ENCODE data around the gene DNMT1. TPM values are rescaled to one million over a fixed set of nuclear protein-coding genes. Genes with fewer than 3 reads are reported as not detected.
A peak's percentile ranks its signal among the peaks of the same experiment; 100 is the strongest.
"Not testable (repeated sequence)": the region's sequence is repeated elsewhere in the genome, so short reads cannot be mapped to it uniquely, and the experiment has no call there.

The DNMT1 gene
- total RNA-seq, 1 experiment from 2014 or later = 259 TPM

GRCh38 chr19:10201176-10201575, 6.4 kb upstream of the DNMT1 start:
- H3K9me2 ChIP-seq (replicated peaks; ENCODE audit: low read length) = no peaks in the 10 kb centered on the region
- no peaks in the 10 kb centered on the region for H3K27me3 ChIP-seq (ENCODE audit: low read length)
- no peak overlapping the region for H3K4me2 ChIP-seq (ENCODE audit: low read length)
- no peaks in the 10 kb centered on the region for H3F3A ChIP-seq (ENCODE audit: low read length, unreplicated experiment)
- ATAC-seq (no peak), DNase-seq (no peak)
- no peaks in the 10 kb centered on the region for H3K79me2 ChIP-seq (ENCODE audit: low read length)
- BruUV-seq (replicated peaks) = no TSS peak
- no peak overlapping the region for H3K27ac ChIP-seq (ENCODE audit: low read length)
- TF ChIP-seq EZH2phosphoT487 (IDR thresholded peaks at IDR 0.05; ENCODE audit: borderline replicate concordance, low read length) (no peak), CTCF (conservative IDR thresholded peaks at IDR 0.05; ENCODE audit: low read depth, low read length) (no peak), EZH2 (IDR thresholded peaks at IDR 0.05; ENCODE audit: low read length, unreplicated experiment) (no peak)
- no peak overlapping the region for H3K9ac ChIP-seq (ENCODE audit: low read length)
- no peak overlapping the region for H3K4me3 ChIP-seq (ENCODE audit: low read length)
- no peaks in the 10 kb centered on the region for H4K20me1 ChIP-seq (ENCODE audit: low read length)
- H2AFZ ChIP-seq (ENCODE audit: low read length) = no peak overlapping the region
- POLR2A ChIA-PET (ENCODE audit: unreplicated experiment) = no interaction called here
- no peaks in the 10 kb centered on the region for H3K36me3 ChIP-seq (ENCODE audit: low read depth, low read length)
- H3K4me1 ChIP-seq (ENCODE audit: insufficient read depth, low read length) = peaks cover 10% of the 10 kb centered on the region
- intact Hi-C loops (cut with micrococcal nuclease) = no loop called here
- CTCF ChIA-PET = no interaction called here
- no peaks in the 10 kb centered on the region for H3K9me3 ChIP-seq (ENCODE audit: low read length)

- ATAC-seq; BruUV-seq (replicated peaks); H3K36me3 ChIP-seq (ENCODE audit: low read depth, low read length); intact Hi-C loops (cut with micrococcal nuclease); H3K79me2 ChIP-seq (ENCODE audit: low read length); H3K9me3 ChIP-seq (ENCODE audit: low read length); H3K9me2 ChIP-seq (replicated peaks; ENCODE audit: low read length); POLR2A ChIA-PET (ENCODE audit: unreplicated experiment); DNase-seq; H3K27me3 ChIP-seq (ENCODE audit: low read length); H2AFZ ChIP-seq (ENCODE audit: low read length); H3K4me2 ChIP-seq (ENCODE audit: low read length); H3K4me3 ChIP-seq (ENCODE audit: low read length); H4K20me1 ChIP-seq (ENCODE audit: low read length); CTCF ChIA-PET; H3K27ac ChIP-seq (ENCODE audit: low read length); H3K9ac ChIP-seq (ENCODE audit: low read length); H3F3A ChIP-seq (ENCODE audit: low read length, unreplicated experiment): not testable (repeated sequence)
- H3K4me1 ChIP-seq (ENCODE audit: insufficient read depth, low read length) = peaks cover 14% of the 10 kb centered on the region
Measured at GRCh38 chr19:10200101-10200500, 5.3 kb upstream of the DNMT1 start.

- DNase-seq; H3K4me3 ChIP-seq (ENCODE audit: low read length); H3K4me2 ChIP-seq (ENCODE audit: low read length); H3K27me3 ChIP-seq (ENCODE audit: low read length); H3K9ac ChIP-seq (ENCODE audit: low read length); H3K36me3 ChIP-seq (ENCODE audit: low read depth, low read length); H3K4me1 ChIP-seq (ENCODE audit: insufficient read depth, low read length); H3F3A ChIP-seq (ENCODE audit: low read length, unreplicated experiment); H4K20me1 ChIP-seq (ENCODE audit: low read length); BruUV-seq (replicated peaks); H3K27ac ChIP-seq (ENCODE audit: low read length); H2AFZ ChIP-seq (ENCODE audit: low read length); H3K9me3 ChIP-seq (ENCODE audit: low read length); H3K79me2 ChIP-seq (ENCODE audit: low read length); POLR2A ChIA-PET (ENCODE audit: unreplicated experiment); H3K9me2 ChIP-seq (replicated peaks; ENCODE audit: low read length); CTCF ChIA-PET; intact Hi-C loops (cut with micrococcal nuclease); ATAC-seq: not testable (repeated sequence)
Measured at GRCh38 chr19:10198889-10199644, 4.3 kb upstream of the DNMT1 start.

- BruUV-seq (replicated peaks) = no TSS peak
- no peaks in the 10 kb centered on the region for H3K27me3 ChIP-seq (ENCODE audit: low read length)
- no peak for TF ChIP-seq EZH2 (IDR thresholded peaks at IDR 0.05; ENCODE audit: low read length, unreplicated experiment)
- TF ChIP-seq CTCF (conservative IDR thresholded peaks at IDR 0.05; ENCODE audit: low read depth, low read length) = no peak
- ChIA-PET CTCF (interaction anchor here (1.0 to 1.3 kb wide), 2 partner anchors 55 to 75 kb away, joined by 3 to 7 read pairs; no protein-coding TSS in a partner anchor), POLR2A (ENCODE audit: unreplicated experiment) (no interaction called here)
- peaks cover 28% of the 10 kb centered on the region for H4K20me1 ChIP-seq (ENCODE audit: low read length)
- H3K4me2 ChIP-seq (ENCODE audit: low read length) = peak overlapping the region; percentile 87
- H3K36me3 ChIP-seq (ENCODE audit: low read depth, low read length) = peaks cover 13% of the 10 kb centered on the region
- H3K9me2 ChIP-seq (replicated peaks; ENCODE audit: low read length) = no peaks in the 10 kb centered on the region
- peaks cover 46% of the 10 kb centered on the region for H3K79me2 ChIP-seq (ENCODE audit: low read length)
- H3K27ac ChIP-seq (ENCODE audit: low read length) = no peak overlapping the region
- intact Hi-C loops (cut with micrococcal nuclease) = no loop called here
- H3F3A ChIP-seq (ENCODE audit: low read length, unreplicated experiment) = no peaks in the 10 kb centered on the region
- no peaks in the 10 kb centered on the region for H3K9me3 ChIP-seq (ENCODE audit: low read length)
- H3K4me3 ChIP-seq (ENCODE audit: low read length) = peak overlapping the region; percentile 77
- DNase-seq = no peak
- peak overlapping the region; percentile 93 for H3K9ac ChIP-seq (ENCODE audit: low read length)
- peak; percentile 5; the same call in 1 of the 2 replicates for ATAC-seq
- H3K4me1 ChIP-seq (ENCODE audit: insufficient read depth, low read length) = peaks cover 23% of the 10 kb centered on the region
- H2AFZ ChIP-seq (ENCODE audit: low read length) = peak overlapping the region; percentile 85
Measured at GRCh38 chr19:10195199-10195519, 406 bp upstream of the DNMT1 start.

All from PC-3 (cell line).